ENCODE measurements around the gene AK2. TPM values are rescaled to one million over a fixed set of nuclear protein-coding genes. Genes with fewer than 3 reads are reported as not detected.
A peak's percentile ranks its signal among the peaks of the same experiment; 100 is the strongest.
"Not testable (repeated sequence)": the region's sequence is repeated elsewhere in the genome, so short reads cannot be mapped to it uniquely, and the experiment has no call there.

AK2 gene
- polyA plus RNA-seq, 1 donor, result 192 TPM

GRCh38 chr1:33056426-33056825 lies 19.7 kb upstream of the AK2 start:
- no peak overlapping the region for H3K4me3 ChIP-seq (ENCODE audit: low read length)
- peaks cover 3% of the 10 kb centered on the region for H3K9me3 ChIP-seq (ENCODE audit: control insufficient read depth, low read depth, low read length)
- H3K36me3 ChIP-seq (ENCODE audit: control insufficient read depth, insufficient read depth, low read length), result no peaks in the 10 kb centered on the region
- H3K27ac ChIP-seq (ENCODE audit: low read length), result no peak overlapping the region
- no peaks in the 10 kb centered on the region for H3K27me3 ChIP-seq (ENCODE audit: control insufficient read depth, insufficient read depth, low read length)
- DNase-seq, result no peak
- no peaks in the 10 kb centered on the region for H3K4me1 ChIP-seq (ENCODE audit: control insufficient read depth, insufficient read depth, low read length)
- WGBS (ENCODE audit: insufficient coverage, low lambda C conversion rate), result 67% methylated on average over 1 of the region's 3 CpGs

DNA sequence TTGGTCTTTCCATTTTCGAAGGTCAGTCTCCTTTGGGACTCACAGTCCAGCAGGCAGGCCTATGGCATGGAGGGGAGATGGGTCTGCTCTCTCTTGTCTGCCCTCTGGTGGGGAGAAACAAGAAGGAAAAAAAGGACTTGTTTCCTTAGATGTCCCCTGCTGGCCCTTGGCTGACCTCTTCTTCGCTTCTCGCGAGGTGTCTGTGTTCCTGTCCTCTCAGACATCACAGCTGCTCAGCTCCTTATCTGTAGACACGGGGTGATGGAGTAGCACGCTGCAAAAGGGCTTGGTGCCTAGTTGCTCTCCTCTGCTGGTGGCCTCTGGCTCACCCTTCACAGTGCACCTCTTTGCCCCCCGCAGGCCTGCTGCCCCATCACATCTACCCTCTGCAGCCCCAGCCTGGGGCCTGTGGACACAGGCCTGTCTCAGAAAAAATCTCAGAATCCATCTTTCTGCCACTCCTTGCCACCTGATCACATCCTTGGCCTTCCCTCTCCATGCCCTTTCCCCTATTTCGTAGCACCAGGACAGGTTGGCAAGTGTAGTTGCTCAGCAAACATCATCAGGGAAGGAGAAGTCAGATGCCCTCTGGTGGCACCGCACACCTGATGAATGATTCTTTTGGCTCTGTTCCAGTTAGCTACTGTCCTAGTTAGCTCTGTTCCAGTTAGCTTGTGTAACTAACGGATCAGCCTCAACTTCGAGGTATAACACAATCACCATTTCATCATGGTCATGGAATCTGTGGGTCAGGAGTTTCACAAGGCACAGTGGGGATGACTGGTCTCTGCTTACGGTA lies 18.7 kb upstream of the AK2 start:
- WGBS (ENCODE audit: insufficient coverage, low lambda C conversion rate), result no CpG with 5 or more reads among the region's 12 CpGs
- Histone ChIP-seq H3K4me3 (ENCODE audit: low read length) (no peak overlapping the region), H3K9me3 (ENCODE audit: control insufficient read depth, low read depth, low read length) (peaks cover 3% of the 10 kb centered on the region), H3K27ac (ENCODE audit: low read length) (no peak overlapping the region), H3K36me3 (ENCODE audit: control insufficient read depth, insufficient read depth, low read length) (no peaks in the 10 kb centered on the region), H3K4me1 (ENCODE audit: control insufficient read depth, insufficient read depth, low read length) (no peaks in the 10 kb centered on the region), H3K27me3 (ENCODE audit: control insufficient read depth, insufficient read depth, low read length) (no peaks in the 10 kb centered on the region)
- peak; percentile 82 to 87 for DNase-seq

- Histone ChIP-seq H3K27ac (ENCODE audit: low read length) (no peak overlapping the region), H3K9me3 (ENCODE audit: control insufficient read depth, low read depth, low read length) (no peaks in the 10 kb centered on the region), H3K36me3 (ENCODE audit: control insufficient read depth, insufficient read depth, low read length) (no peaks in the 10 kb centered on the region), H3K4me1 (ENCODE audit: control insufficient read depth, insufficient read depth, low read length) (peaks cover 27% of the 10 kb centered on the region), H3K27me3 (ENCODE audit: control insufficient read depth, insufficient read depth, low read length) (no peaks in the 10 kb centered on the region), H3K4me3 (ENCODE audit: low read length) (no peak overlapping the region)
- no CpG with 5 or more reads among the region's 17 CpGs for WGBS (ENCODE audit: insufficient coverage, low lambda C conversion rate)
- no peak for DNase-seq
These were observed 13.8 kb upstream of the AK2 start for GRCh38 chr1:33050221-33051076.

DNA sequence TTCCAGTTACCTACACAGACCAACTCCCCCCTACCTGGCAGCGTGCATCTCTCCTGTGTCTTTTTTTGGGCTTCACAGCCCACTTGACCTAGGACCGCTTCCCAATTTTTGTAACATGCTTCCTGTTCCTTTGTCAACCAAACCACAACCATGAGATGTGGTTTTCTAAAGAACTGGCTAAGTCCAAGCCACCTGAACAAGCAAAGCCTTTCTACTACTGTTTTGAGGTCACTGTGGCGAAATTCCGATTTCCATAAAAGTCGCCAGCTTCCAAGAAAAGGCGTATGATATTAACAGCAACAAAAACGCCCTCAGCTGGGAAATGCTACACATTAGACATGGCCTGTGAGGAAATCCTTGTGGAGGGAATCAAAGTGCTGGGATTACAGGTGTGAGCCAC lies 12.7 kb upstream of the AK2 start:
- Histone ChIP-seq H3K4me3 (ENCODE audit: low read length) (no peak overlapping the region), H3K36me3 (ENCODE audit: control insufficient read depth, insufficient read depth, low read length) (no peaks in the 10 kb centered on the region), H3K27me3 (ENCODE audit: control insufficient read depth, insufficient read depth, low read length) (no peaks in the 10 kb centered on the region), H3K27ac (ENCODE audit: low read length) (no peak overlapping the region), H3K4me1 (ENCODE audit: control insufficient read depth, insufficient read depth, low read length) (peaks cover 37% of the 10 kb centered on the region), H3K9me3 (ENCODE audit: control insufficient read depth, low read depth, low read length) (no peaks in the 10 kb centered on the region)
- WGBS (ENCODE audit: insufficient coverage, low lambda C conversion rate), result no CpG with 5 or more reads among the region's 7 CpGs
- DNase-seq, result no peak

GRCh38 chr1:33048426-33048825 lies 11.7 kb upstream of the AK2 start:
- Histone ChIP-seq H3K4me3 (ENCODE audit: low read length) (no peak overlapping the region), H3K36me3 (ENCODE audit: control insufficient read depth, insufficient read depth, low read length) (no peaks in the 10 kb centered on the region), H3K27ac (ENCODE audit: low read length) (peak overlapping the region; percentile 71), H3K27me3 (ENCODE audit: control insufficient read depth, insufficient read depth, low read length) (no peaks in the 10 kb centered on the region), H3K4me1 (ENCODE audit: control insufficient read depth, insufficient read depth, low read length) (peaks cover 44% of the 10 kb centered on the region), H3K9me3 (ENCODE audit: control insufficient read depth, low read depth, low read length) (no peaks in the 10 kb centered on the region)
- DNase-seq, result no peak
- no CpG with 5 or more reads among the region's 3 CpGs for WGBS (ENCODE audit: insufficient coverage, low lambda C conversion rate)

- WGBS (ENCODE audit: insufficient coverage, low lambda C conversion rate), result no CpG with 5 or more reads among the region's 2 CpGs
- Histone ChIP-seq H3K9me3 (ENCODE audit: control insufficient read depth, low read depth, low read length) (no peaks in the 10 kb centered on the region), H3K4me1 (ENCODE audit: control insufficient read depth, insufficient read depth, low read length) (peaks cover 48% of the 10 kb centered on the region), H3K27me3 (ENCODE audit: control insufficient read depth, insufficient read depth, low read length) (no peaks in the 10 kb centered on the region), H3K36me3 (ENCODE audit: control insufficient read depth, insufficient read depth, low read length) (no peaks in the 10 kb centered on the region), H3K4me3 (ENCODE audit: low read length) (no peak overlapping the region), H3K27ac (ENCODE audit: low read length) (peak overlapping the region; percentile 71)
- DNase-seq, result peak; percentile 59 to 82
These were observed 11.2 kb upstream of the AK2 start for GRCh38 chr1:33047839-33048305.

- Histone ChIP-seq H3K4me1 (ENCODE audit: control insufficient read depth, insufficient read depth, low read length) (peaks cover 48% of the 10 kb centered on the region), H3K4me3 (ENCODE audit: low read length) (no peak overlapping the region), H3K27me3 (ENCODE audit: control insufficient read depth, insufficient read depth, low read length) (no peaks in the 10 kb centered on the region), H3K27ac (ENCODE audit: low read length) (peak overlapping the region; percentile 71), H3K9me3 (ENCODE audit: control insufficient read depth, low read depth, low read length) (no peaks in the 10 kb centered on the region), H3K36me3 (ENCODE audit: control insufficient read depth, insufficient read depth, low read length) (no peaks in the 10 kb centered on the region)
- 100% methylated on average over 1 of the region's 2 CpGs for WGBS (ENCODE audit: insufficient coverage, low lambda C conversion rate)
- no peak for DNase-seq
These were observed 10.6 kb upstream of the AK2 start for GRCh38 chr1:33047290-33047689.

DNA sequence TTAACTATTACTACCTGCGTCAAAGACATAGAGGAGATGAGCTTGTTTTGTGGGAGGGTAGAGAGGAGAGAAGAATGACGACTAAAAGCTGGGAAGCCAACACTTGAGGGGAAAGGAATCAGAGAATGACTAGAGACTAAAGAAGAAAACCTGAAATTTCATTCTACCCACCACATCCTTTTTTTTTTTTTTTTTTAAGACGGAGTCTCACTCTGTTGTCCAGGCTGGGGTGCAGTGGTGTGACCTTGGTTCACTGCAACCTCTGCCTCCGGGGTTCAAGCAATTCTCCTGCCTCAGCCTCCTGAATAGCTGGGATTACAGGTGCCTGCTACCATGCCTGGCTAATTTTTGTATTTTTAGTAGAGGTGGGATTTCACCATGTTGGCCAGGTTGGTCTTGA lies 9.6 kb upstream of the AK2 start:
- peaks cover 48% of the 10 kb centered on the region for H3K4me1 ChIP-seq (ENCODE audit: control insufficient read depth, insufficient read depth, low read length)
- not testable (repeated sequence) for H3K9me3 ChIP-seq (ENCODE audit: control insufficient read depth, low read depth, low read length); H3K4me3 ChIP-seq (ENCODE audit: low read length); H3K36me3 ChIP-seq (ENCODE audit: control insufficient read depth, insufficient read depth, low read length); H3K27me3 ChIP-seq (ENCODE audit: control insufficient read depth, insufficient read depth, low read length); DNase-seq
- peak overlapping the region; percentile 71 for H3K27ac ChIP-seq (ENCODE audit: low read length)
- WGBS (ENCODE audit: insufficient coverage, low lambda C conversion rate), result 67% methylated on average over 1 of the region's 4 CpGs

GRCh38 chr1:33045814-33046213 lies 9.1 kb upstream of the AK2 start:
- H3K4me3 ChIP-seq (ENCODE audit: low read length), result peak overlapping the region; percentile 10
- no peaks in the 10 kb centered on the region for H3K36me3 ChIP-seq (ENCODE audit: control insufficient read depth, insufficient read depth, low read length)
- H3K9me3 ChIP-seq (ENCODE audit: control insufficient read depth, low read depth, low read length), result no peaks in the 10 kb centered on the region
- DNase-seq, result no peak
- peaks cover 48% of the 10 kb centered on the region for H3K4me1 ChIP-seq (ENCODE audit: control insufficient read depth, insufficient read depth, low read length)
- no CpG with 5 or more reads among the region's 6 CpGs for WGBS (ENCODE audit: insufficient coverage, low lambda C conversion rate)
- peak overlapping the region; percentile 69 for H3K27ac ChIP-seq (ENCODE audit: low read length)
- no peaks in the 10 kb centered on the region for H3K27me3 ChIP-seq (ENCODE audit: control insufficient read depth, insufficient read depth, low read length)

GRCh38 chr1:33045246-33045645 lies 8.6 kb upstream of the AK2 start:
- no peaks in the 10 kb centered on the region for H3K9me3 ChIP-seq (ENCODE audit: control insufficient read depth, low read depth, low read length)
- H3K27ac ChIP-seq (ENCODE audit: low read length), result peak overlapping the region; percentile 69
- peaks cover 48% of the 10 kb centered on the region for H3K4me1 ChIP-seq (ENCODE audit: control insufficient read depth, insufficient read depth, low read length)
- H3K4me3 ChIP-seq (ENCODE audit: low read length), result peak overlapping the region; percentile 10
- WGBS (ENCODE audit: insufficient coverage, low lambda C conversion rate), result no CpG with 5 or more reads among the region's 2 CpGs
- peak; percentile 74 to 83 for DNase-seq
- H3K36me3 ChIP-seq (ENCODE audit: control insufficient read depth, insufficient read depth, low read length), result no peaks in the 10 kb centered on the region
- no peaks in the 10 kb centered on the region for H3K27me3 ChIP-seq (ENCODE audit: control insufficient read depth, insufficient read depth, low read length)
